Limb (tissue), 2 donors: ENCODE results near the gene ADGRL4.
"Not testable (repeated sequence)": the region's sequence is repeated elsewhere in the genome, so short reads cannot be mapped to it uniquely, and the experiment has no call there.

Source experiments
- DNase-seq, 2 donors: peaks; one replicate each; pipeline ENCODE4 v3.0.0-alpha.2; 2016; ENCODE audit errors: extremely low spot score in 2 of 2

ADGRL4 gene

GRCh38 chr1:78918157-78918556 is 88.4 kb downstream of the ADGRL4 start:
- DNase-seq: no peak

DNA sequence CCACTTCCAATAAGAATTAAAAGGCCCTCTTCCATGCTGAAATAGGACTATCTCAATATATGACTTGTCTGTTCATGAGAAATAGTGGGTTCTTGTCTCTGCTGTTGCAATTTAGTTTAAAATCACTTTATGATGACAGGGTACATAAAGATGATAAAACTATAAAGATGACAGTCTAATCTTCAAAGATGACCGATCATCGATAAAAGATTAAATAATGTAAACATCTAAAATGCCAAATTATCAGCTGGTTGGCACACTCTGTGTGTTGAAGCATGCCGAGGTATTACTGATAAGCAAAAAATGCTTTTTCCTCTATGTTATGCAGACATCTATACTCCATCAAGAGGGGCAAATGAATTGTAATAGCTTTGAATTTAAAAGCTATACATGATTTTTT is 89.5 kb downstream of the ADGRL4 start:
- no peak for DNase-seq

DNA sequence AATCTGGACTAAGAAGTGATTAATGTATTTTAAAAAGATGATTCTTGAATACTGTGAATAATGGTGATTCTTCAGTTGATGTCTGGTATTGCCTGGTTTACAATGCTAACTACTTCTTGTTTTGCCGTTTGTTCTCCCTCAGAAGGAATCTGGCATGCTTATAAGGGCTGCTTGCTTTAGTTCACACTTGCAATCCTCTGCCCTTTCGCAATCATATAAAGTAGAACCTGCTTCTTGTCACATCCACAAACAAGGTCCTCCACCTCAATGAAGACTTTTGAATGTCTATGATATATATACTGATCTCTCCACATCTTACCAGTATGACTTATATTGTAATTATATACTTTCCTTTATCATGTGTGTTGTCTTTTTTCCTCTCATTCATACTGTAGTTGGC is 92.6 kb downstream of the ADGRL4 start:
- no peak for DNase-seq

- no peak for DNase-seq
These were observed 94.3 kb downstream of the ADGRL4 start for GRCh38 chr1:78911956-78912880.

DNA sequence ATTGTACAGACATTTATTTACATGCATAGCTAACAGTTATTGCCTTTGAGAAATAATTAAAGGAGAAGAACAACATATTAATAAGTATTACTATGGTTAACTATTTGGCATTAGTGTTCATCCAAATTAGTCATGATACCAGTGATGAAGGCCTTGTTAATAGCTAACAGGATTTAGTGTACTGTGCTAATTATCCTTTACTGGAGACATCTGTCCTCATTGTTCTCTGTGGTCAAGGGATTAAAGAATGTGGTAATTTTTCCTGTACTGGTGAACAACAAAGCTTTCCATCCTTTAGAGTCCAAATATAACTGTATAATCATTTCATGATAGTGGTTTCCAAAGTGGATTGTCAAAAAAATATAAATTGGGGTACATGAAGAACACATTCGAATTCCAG is 103.9 kb downstream of the ADGRL4 start:
- no peak for DNase-seq

DNA sequence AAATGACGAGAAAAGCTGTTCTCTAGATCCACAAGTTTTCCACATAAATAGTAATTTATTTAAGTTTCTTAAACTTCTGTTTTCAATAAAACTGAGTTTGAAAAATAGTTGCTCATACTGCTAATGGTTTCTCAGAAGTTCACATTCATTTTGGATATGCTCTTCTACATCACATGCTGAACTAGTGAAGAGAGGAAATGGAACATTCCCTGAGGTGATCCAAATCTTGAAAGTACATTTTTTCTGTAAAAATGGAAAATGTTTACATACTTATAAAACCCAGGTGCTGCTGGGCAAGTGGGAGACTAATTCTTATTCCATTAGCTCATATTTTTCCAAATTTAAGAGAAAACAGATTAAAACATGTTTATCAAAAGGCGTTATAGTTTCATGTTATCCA is 111.7 kb downstream of the ADGRL4 start:
- DNase-seq: peak in 1 of 2 donors; percentile 26

- peak in 1 of 2 donors; percentile 61 for DNase-seq
These were observed 114.2 kb downstream of the ADGRL4 start for GRCh38 chr1:78892260-78892840.

DNA sequence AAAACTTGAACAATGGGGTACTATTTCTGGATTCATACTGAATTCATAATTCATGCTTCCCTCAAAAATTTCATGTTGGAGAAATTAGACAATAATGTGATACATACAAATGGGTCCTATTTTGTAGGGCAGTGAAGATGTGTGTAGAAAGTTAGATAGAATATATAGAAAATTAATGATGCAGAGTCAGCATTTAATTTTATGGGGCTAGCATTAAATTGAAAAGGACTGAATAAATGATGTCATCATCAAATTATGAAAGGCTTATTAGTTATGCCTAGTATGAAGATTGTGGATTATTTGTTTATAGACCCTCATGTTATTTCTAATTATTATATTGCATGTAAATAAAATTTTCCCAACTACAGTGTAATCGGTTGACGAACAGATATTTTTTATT is 119.1 kb downstream of the ADGRL4 start:
- DNase-seq: no peak

DNA sequence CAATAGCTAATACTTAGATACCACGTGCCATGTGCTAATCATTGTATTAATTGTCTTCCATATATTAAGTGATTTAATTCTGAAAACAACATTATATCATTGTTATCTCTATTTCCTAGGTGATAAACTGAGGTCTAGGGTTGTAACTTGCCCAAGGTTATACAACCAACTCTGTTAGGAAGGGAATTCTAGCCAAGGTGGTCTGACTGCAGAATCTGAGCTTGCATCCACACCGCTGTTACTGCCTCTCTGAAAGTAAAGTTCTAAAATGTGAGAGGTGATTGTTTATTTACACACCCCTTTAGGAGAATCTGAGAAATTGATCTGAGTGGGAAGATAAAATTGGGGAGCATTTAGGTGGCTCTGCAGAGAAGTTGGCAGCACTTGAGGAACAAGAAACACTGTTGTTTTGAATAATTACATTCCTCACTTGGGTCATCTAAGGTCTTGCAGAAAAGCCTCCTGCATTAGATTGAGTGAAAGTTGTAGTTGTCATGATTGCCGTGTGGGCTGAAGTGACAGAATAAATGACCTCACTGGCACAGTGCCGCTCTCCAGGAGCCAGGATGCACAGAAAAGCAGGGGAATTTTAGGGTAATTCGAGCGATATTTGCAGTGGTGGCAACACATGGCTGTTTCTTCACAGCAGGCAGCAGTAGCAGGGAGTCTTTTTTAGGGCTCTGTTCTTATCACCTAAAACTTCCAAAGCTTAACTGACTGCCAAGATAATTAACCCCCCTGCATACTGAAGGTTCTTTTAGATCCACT is 121.7 kb downstream of the ADGRL4 start:
- peak in 1 of 2 donors; percentile 28 for DNase-seq

- no peak for DNase-seq
These were observed 126.3 kb downstream of the ADGRL4 start for GRCh38 chr1:78880223-78880622.

GRCh38 chr1:78875986-78876385 is 130.5 kb downstream of the ADGRL4 start:
- DNase-seq: not testable (repeated sequence)

DNA sequence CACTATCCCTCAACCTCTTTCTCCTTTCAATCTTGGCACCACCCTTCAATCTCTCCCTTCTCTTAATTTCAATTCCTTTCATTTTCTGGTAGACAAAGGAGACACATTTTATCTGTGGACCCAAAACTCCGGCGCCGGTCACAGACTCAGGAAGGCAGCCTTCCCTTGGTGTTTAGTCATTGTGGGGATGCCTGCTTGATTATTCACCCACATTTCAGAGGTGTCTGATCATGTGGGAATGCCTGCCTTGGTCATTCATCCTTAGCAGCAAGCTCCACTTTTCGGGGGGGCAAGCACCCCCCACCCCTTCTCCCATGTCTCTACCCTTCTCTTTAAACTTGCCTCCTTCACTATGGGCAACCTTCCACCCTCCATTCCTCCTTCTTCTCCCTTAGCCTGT is 133.7 kb downstream of the ADGRL4 start:
- DNase-seq: not testable (repeated sequence)

DNA sequence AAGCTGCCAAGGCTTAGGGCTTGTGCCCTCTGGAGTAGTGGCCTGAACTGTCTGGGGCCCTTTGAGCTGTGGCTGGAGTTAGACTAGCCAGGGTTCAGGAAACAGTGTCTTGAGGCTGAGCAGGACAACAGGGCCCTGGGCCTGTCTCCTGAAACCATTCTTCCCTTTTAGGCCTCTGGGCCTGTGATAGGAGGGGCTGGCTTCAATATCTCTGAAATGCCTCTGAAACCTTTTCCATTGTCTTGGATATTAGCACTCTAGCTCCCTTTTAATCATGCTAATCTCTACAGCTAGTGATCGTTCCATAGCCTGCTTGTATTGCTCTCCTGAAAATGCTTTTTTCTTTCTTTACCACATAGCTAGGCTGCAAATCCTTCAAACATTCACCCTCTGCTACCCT is 135.3 kb downstream of the ADGRL4 start:
- DNase-seq: no peak

DNA sequence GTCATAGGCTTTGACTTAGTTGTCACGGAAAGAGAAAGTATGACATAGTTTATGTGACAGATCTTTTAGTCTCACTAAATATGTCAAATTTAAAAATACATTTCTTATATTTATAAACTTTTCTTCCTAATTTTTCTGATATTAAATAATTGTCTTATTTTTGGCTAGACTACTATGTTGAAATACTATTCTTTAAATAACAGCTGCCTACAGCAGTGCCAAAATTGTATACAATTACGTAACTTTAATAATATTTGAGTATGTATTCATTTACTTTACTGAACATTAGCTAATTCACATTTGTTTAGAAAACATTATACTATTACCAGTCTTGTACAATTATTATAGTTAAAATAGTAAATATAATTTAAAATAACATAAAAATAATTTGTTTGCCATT is 137.4 kb downstream of the ADGRL4 start:
- no peak for DNase-seq

DNA sequence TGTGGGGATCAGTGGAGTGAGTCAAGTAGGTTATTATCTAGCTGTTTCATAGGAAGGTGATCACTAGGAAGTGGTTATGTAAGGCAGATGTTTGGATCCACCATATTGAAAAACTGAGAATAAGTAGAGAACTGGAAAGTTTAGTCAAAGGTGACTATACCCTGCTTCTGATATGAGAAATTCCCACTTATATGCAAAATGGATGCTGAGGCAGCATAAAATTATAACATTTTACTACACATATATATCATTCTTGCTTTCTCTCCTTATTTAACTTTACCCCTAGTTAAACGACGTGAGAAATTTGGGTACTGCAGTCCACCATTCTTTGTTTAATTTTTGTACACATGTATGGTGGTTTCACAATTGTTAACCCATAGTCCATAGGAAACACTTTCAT is 142.4 kb downstream of the ADGRL4 start:
- no peak for DNase-seq

DNA sequence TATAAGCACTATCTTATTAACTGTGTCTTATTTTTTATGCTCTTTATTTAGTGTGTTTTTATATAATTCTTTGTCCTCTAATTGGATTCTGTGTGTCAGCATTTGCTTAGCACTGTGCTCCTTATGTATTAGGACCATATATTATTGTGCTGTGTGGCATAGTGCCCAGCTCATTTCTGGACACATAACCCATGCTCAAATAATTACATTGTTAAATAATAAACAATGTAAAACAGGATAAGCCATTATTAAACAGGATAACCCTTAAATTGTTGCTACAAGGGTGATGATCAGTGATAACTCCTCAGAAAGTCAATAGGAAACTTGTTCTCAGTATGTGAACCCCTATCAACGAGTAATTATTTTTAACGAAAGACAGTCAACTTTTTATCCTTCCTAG is 150.4 kb downstream of the ADGRL4 start:
- DNase-seq: no peak

DNA sequence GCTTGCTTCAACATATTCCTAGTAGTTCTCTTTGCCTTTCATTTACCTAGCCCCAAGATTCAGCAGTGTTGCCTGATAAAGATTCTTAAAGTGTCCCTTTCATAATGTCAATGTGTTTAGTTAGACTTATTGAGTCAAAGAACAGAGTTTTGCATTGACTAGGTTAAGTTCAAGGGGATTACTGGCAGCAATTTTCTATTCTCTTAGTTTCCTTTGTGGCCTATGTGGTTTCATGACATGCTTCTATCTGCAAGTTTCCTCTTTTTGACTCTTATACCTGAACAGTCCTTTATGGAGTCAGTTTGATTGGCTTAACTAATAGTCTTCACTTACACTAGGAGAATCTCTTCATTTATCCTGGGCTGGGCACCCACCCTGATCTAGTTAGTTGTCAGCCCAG is 151.3 kb downstream of the ADGRL4 start:
- DNase-seq: no peak

- DNase-seq: no peak
These were observed 152.0 kb downstream of the ADGRL4 start for GRCh38 chr1:78854556-78854955.

- DNase-seq: no peak
These were observed 163.0 kb downstream of the ADGRL4 start for GRCh38 chr1:78843546-78843945.

GRCh38 chr1:78843111-78843510 is 163.4 kb downstream of the ADGRL4 start:
- DNase-seq: peak in 1 of 2 donors; percentile 20

DNA sequence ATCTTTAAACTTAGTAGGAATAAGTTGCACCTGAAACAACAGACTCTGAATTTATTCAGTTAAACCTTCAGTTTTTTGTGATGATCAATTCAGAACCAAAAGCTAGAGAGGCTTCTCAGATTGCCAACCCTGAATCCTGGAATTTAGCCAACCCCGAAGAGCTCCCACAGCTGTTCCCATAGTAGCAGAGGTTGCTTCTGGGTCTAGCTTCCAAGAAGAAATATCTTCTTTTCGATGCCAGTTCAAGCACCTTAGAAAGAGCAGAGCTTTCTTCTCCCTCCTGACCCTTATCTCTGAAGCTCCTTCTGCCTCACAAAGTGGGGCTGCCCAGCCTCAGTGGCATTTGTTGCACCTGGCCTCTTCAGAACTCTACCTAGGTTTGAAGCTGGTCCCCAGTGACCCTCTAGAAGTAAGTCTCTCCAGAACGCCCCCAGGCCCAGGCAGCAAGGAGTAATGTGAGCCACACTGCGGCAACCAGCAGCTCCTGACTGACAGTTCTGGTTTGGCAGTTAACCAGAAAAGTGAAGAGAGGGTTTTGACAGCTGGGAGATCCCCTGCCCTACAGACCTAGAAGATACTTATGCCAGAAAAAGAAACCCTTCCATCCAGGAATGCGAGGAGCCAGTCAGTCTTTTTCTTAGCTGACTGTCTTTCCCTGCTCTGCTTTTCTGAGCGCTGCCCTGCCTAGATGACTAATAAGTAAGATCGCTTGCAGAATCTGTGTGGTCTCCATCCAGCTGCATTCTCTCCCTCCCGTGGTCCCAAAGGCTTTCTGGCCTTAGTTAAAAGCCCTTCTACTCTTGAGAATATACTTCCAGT is 165.9 kb downstream of the ADGRL4 start:
- DNase-seq: peak; percentile 35 to 50
